Activated CD8-positive, alpha-beta memory T cell treated with anti-CD3 and anti-CD28 coated beads for 4 hours (primary cell): ENCODE measurements around the gene ZNF672.
"Not testable (repeated sequence)": the region's sequence is repeated elsewhere in the genome, so short reads cannot be mapped to it uniquely, and the experiment has no call there.

Experiments used
- DNase-seq, 2 donors: peaks; one replicate each; pipeline ENCODE4 v3.0.0-alpha.2; 2020; ENCODE audit warnings: low read depth in 2 of 2

The ZNF672 gene

GRCh38 chr1:248813546-248813945, 24.5 kb upstream of the ZNF672 start:
- no peak for DNase-seq

DNA sequence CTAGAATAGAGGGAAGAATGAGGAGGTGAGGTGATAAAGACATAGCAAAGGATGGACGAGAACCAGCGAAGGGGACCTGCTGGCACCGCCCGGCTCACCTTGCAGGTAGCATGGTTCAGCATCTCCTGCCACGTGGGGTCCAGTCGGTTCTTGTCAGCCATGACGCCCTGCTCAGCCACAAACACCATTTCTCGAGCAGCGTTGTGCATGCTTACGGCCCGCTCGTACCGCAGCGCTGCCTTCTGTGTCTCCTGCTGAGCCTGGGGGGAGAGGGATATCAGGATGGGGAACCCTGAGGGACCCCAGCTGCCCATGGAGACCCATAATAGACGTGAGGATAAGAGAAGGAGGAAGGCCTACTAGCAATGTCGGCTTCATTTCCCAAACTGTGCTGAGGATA, 23.7 kb upstream of the ZNF672 start:
- DNase-seq: no peak

GRCh38 chr1:248815407-248816034, 22.5 kb upstream of the ZNF672 start:
- no peak for DNase-seq

DNA sequence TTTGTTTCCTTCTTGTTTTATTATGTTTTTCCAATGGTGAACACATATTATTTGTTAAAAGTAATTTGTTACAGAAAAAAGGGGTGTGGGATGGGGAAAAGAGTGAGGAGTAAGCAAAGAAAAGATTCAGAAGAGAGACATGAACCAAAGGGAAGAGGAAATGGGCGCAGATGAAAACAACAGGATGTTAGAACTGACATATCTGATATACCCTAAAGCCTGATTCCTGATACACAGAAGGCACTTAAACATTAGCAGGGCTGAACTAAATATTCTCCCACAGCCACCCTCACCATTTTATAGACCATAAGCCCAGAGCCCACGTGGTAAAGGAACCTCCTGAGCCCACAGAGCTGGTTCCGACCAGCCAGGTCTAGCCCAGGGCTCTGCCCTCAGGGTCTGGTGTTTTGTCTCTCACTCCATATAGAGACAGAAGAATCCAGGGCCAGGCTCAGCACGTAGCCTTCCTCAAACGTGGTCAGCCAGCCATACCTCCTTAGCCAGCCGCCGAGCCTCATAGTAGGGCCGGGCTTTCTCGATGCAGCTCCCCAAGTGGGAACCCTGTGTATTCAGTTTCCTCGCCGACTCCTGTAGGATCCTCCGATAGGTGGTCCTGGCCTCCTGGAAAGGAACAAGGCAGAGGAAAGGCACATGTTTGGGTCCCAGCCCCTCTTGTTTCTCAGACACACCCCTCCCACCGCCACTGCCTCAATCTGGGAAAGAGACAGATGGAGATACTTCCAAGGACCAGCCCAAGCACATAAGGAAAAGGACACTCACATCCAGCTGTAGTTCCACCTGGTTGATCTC, 21.8 kb upstream of the ZNF672 start:
- no peak for DNase-seq

DNA sequence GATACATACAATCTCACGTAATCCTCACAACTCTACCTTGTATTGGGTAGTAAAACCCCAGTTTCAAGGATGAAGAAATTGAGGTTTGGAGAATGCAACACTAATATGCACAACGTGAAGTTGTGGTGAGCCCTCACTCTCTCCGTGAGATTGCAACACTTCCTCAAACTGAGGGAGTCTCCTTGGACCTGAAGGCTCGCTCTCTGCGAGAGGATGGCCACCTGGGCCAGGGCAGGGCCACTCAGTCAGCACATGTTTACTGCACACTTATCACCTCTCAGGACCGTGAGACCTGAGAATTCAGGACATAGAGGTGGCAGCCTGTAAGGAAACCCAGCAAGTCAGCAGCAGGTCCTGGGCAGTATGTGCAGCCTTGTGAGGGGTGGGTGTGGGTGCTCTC, 21.0 kb upstream of the ZNF672 start:
- no peak for DNase-seq

DNA sequence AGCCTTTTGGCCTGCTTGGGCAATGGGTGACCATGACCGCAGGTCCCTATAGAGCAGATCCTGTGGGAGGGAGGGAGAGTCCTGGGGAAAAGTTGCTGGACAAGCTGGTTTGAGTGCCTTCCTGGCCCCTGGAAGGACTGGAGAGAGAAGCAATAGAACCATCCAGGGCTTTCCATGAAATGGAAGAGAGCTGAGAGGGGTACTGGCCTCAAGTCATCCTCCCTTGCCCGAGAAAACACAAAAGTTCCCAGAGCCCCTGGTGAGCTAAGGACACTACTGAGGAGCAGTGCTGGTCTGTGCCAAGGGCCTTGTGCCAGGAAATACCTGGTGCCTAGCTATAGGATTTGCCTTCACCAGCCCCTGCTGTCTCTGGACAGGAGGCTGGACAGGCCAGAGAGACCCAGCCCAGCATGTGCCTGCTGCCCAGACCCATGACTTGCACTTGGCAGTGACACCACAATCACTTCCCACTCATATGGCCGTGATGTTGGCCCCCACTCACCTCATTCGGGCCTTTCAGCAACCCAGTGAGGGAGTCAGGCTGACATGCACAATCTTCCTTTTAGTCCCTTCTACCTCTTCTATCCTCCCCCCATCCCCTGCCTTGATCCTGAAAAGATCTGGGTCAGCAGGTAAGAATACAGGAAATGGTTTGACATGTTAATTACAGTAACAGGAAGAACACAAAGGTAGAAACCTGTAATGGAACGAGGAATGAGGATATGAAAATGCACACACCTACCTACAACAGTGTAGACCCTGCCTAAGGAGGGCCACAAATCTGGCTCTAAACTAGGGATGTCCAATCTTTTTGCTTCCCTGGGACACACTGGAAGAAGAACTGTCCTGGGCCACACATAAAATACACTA, 19.3 kb upstream of the ZNF672 start:
- no peak for DNase-seq

DNA sequence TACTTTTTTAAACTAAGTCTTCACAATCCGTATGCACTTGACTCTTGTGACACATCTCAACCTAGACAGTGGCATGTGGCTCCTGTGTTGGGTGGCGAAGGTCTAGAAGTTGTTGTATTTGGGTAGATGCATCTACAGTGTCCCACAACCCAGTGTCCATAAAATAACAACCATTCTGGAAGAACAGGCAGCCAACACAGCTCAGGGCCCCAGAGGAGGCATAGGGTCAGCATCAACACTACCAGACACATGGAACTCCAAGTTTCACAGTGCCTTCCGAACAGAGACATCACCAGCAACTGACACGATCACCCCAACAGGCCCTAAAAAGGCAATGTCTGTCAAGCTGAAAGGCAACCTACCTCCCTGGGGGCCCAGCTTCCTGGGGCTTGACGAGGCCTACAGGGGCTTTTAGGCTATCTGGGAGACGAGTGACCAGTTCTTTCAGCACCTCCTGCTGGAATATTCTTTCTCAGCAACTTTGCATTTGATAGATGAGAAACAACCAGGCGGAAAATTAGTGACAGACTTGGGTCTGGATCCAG, 17.9 kb upstream of the ZNF672 start:
- DNase-seq: no peak

GRCh38 chr1:248821101-248821500, 16.9 kb upstream of the ZNF672 start:
- no peak for DNase-seq

DNA sequence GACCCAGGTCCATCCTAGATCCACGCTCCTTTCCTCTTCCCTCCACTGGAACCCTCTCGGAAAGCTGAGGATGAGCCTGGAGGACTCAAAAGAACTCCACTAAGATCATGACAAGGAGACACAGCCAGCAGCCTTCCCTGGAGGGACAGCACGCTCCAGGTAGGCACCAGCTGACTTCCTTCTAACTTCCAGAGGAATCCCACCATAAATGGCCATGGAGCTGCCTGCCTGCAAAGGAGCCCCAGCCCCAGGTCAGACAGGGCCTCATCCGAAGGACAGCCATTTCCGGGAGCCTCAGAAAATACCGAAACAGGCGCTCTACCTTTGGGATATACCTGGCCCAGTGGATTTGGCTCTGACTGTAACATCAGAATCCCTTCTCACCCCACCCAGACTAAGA, 16.4 kb upstream of the ZNF672 start:
- DNase-seq: no peak

- no peak for DNase-seq
Observed at GRCh38 chr1:248822148-248823032, 15.6 kb upstream of the ZNF672 start.

DNA sequence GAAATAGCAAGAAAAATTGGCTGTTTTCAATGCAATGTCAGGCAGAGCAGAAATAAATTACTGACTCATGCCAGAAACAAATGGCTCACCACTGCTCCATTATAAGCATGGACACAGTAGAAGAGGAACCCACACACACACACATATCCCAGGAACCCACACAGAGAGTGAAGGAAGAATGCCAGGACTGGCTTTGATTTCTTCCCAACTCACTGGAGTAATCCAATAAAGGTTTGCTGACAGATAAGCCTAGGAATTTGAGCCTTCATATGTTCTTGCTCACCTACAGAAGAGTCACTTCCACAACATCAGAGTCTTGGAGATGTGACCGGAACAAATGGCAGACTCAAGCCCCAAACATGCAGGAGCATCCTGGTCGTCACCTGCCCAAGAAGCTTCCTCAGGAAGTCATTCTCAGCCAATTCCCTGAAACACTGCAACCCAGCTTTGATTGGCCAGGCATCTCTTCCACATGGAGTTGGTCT, 14.5 kb upstream of the ZNF672 start:
- DNase-seq: no peak

GRCh38 chr1:248824301-248824700, 13.7 kb upstream of the ZNF672 start:
- DNase-seq: no peak

DNA sequence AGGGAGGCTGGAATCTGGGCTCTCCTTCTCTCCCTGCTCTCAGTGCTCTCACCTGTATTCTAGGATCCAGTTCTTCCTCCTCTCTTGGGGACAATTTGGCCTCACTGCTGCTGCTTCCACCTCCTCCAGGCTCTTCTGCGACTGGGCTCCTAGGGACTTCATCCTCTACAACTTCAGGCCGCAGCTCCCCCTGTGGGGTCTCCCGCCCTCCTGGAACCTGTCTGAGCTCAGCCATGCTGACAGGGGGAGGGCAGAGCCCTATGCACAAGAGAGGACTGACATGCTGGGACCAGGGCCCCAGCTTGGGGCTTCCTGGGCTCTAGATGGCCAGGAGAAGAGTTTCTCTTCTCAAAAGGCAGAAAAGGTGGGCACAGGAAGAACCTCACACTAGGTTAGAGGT, 13.3 kb upstream of the ZNF672 start:
- no peak for DNase-seq

DNA sequence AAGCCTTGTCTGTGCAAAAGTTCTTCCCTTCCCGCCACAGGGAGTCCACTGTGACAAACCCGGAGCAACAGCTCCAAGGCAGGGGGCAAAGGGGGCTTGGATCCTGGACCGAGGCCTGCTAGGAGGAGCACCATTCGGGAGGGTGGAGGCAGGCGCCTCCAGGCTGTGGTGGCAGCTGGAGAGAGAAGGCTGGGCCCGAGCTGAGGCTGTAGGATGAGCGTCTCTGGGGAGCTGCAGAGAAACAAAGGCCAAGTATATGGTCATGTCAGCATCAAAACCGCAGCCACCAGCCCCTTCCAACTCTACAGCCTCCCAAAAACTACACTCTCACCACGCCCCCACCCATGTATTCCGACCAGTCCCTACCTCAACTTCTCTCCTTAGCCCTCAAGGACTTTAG, 12.9 kb upstream of the ZNF672 start:
- no peak for DNase-seq

DNA sequence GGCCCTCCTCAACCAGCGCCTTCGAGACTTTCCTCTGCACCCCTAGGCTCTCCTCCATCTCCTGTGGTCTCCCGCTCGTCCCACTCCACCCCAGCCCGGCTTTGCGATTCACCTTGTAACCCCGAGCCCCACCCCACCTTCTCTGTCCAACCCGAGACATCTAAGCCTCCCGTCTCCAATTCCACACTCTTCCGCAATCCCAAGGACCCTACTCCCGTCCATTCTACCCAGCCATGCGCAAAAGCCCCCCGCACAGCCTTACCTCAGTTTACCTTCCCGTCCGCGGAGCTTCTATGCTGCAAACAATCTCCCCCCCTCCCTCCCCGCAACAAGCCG, 12.5 kb upstream of the ZNF672 start:
- DNase-seq: no peak

DNA sequence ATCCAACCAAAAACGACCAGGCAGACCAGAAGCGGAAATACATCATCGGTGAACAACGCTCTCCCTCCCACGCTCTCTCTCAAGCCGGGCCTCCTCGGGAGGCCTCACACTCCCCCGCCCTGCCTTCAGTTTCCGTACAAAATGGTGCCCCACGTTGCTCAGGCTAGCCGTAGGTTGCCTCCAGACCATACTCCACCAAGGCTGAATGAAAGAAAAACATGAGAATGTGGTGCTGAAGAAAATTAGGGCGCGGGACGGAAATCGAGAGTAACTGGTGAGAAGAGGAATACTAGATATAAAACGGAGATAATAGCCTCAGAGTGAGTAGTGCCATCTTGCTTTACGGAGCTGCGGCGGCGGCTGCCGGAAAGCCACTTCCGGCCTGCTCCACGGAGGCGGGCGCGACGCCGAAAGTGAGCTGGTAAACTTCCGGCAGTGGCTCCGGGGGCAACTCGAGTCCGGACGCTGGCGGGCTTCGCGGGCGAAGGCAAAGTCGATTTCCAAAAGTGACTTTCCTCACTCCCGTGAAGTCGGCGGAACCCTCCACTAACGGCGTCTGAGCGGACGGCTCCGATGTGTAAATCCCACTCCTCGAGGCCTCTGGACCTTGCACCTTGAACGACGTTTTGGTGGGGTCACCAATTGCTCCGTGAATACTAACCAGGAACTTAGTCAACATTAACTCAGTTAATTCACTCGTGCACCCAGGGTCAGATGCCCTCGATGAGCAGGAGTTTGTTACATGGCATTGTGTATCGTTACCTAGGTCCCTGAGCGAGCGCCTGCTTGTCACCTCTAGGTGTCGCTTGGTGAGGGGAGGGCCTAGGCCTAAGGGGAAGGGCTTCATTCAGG, 11.9 kb upstream of the ZNF672 start, which contains the start of gene SH3BP5L:
Gene SH3BP5L, minus strand, starts transcription at position 7 of the 852 bp plus-strand sequence. CDS start 980 bp downstream, outside the sequence.
- peak; percentile 78 to 87 for DNase-seq

- no peak for DNase-seq
Observed at GRCh38 chr1:248828845-248829244, 9.2 kb upstream of the ZNF672 start.

- not testable (repeated sequence) for DNase-seq
Observed at GRCh38 chr1:248830718-248831017, 7.4 kb upstream of the ZNF672 start.

DNA sequence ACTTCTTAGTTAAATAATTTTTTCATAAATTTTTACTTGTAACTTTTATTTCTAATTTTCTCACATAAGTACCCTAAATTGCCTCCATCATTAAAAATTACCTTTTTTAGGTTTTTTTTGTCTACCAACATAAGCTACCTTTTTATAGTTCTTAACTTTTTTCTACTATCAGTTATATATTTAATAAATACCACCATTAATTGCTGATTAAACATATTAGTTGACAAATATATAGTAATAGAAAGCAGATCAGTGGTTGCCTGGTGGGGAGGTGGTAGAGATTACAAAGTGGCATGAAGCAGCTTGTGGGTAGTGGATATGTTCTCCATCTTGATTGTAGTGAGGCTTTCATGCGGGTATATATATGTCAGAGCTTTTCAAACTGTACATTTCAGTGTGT, 6.2 kb upstream of the ZNF672 start:
- no peak for DNase-seq

GRCh38 chr1:248834343-248834940, 3.6 kb upstream of the ZNF672 start:
- no peak for DNase-seq
